Measurements from ENCODE around the gene ZBTB32.

ZBTB32 gene

DNA sequence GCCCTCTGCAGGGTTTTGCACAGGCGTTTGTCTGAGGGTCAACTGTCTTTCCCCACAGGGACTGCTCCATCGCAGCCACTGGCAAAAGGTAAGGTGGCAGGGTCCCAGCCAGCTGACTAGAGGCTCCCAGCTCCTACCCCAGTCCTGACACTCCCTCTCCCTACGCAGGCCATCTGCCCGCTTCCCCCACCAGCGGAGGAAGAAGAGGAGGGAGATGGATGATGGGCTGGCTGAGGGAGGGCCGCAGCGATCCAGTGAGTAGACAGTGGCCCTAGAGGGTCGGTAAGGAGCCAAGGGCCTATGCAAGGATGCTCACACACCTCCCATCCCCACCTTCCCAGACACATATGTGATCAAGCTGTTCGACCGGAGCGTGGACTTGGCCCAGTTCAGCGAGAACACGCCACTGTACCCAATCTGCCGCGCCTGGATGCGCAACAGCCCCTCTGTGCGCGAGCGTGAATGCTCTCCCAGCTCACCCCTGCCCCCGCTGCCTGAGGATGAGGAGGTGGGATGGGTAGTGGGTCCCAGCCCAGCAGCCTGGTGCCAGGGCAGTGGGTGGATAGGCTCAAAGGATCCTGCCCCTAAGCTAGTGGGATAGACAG lies 48.5 kb downstream of the ZBTB32 start:
- no peak for DNase-seq (ENCODE audit: low read depth)

DNA sequence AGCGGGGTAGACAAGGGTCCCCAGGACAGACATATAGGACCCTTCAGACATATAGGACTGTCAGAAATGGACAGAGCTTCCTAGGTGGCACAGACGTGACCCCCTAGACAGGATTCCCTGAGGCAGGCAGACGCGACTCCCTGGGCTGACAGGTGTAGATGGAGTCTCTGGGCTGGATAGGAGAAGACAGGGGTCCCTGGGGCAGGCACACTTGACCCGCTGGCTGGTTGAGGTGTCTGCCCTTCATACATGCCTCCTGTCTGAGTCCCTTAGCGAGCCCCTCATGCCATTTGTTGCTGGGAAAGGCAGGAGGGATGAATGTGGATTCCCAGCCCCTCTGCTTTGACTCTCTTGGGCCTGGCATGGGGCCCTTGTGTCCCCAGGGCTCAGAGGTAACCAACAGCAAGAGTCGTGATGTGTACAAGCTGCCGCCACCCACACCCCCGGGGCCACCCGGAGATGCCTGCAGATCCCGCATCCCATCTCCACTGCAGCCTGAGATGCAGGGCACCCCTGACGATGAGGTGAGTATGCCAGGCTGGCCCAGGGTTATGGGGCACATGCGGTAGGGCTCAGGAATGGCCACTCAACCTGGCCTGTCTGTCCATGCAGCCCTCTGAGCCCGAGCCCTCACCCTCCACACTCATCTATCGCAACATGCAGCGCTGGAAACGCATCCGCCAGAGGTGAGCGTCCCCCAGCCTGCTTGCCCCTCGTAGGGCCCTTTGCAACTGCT lies 49.4 kb downstream of the ZBTB32 start:
- no peak for DNase-seq (ENCODE audit: low read depth)

DNA sequence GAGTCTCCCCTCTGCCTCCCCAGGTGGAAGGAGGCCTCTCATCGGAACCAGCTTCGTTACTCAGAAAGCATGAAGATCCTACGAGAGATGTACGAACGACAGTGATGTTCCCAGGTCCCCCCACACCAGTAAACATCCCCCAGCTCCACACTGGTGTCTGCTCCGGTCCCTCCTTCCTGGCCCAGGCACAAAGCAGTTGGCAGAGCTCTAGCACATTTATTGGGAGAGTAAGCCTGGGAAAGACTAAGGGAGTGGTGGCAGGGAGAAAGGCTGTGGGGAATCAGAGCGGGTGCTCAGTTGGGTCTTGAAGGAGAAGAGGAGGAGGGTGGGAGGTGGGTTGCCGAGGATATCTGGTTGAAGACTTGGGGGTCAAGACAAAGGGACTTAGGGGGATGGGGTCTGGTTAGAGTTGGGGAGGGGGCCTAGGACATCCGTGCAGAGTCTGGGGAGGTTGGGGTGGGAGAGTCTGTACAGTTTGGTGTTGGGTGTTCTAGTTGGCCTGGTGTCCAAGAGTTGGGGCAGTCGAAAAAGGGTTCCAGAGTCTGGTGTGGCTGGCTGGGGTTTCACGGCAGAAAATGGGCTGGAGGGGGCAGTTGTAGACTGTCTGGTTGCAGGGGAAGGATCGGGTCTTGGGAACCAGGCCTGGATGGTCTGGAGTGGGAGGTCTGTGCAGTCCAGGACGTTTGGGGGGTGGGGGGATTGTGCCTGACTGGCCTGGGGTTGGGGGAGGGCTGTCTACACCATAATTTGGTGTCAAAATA lies 50.2 kb downstream of the ZBTB32 start:
- DNase-seq (ENCODE audit: low read depth), result no peak

DNA sequence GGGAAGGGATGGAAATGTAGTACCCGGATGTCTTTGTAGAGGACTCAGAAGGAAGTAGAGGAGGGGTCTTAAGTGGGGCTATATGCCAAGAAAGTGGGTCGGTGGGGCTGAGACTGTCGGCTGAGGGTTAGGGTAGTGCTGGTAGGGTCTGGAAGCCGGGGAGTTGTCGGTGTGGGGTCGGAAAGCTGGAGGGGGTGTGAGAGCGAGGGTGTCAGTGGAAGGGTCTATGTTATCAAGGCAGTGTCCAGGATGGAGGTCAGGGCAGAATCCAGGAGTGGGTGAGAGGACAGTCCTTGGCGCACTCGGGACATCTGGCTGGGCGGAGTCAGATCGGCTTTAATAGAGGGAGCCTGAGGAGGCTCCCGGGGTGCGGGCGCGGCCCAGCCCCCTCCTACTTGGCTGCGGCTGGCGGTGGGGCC lies 50.8 kb downstream of the ZBTB32 start:
- DNase-seq (ENCODE audit: low read depth), result no peak

DNA sequence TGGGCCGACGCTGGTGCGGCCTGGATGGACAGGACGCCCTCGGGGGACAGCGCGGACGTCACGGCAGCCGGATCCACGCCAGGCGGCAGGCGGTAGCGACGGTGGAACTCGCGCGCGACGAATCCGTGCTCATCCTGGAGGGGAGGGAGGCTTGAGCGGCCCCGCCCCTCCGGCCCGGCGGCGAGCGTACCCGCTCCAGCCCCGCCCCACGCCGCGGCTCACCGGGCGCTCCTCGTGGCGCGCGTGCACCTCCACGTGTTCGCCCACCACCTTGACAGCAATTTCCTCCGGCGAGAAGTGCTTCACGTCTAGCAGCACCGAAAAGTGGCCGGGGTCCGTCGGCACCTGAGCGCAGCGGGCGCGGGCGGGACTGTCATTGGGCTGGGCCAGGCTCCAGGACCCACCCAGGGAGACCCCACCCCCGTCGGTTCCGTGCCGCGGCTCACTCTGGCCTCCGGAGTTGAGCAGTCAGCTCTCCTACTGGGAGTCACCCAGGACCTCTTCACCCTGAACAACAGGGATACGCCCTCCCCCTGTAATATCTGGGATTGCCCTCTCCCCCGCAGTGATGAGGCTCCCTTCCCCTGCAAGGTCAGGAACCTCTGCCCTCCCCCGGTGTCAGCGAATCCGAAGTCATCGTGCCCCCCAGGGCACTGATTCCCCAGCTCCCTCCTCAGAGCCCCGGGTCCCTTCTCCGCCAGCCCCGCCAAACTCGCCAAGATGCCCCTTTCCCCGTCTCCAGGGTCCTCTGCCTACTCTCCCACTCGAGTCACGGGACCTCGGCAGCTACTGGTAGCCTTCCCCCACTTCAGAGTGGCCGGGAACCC lies 51.4 kb downstream of the ZBTB32 start:
- DNase-seq (ENCODE audit: low read depth), result peak; percentile 77

DNA sequence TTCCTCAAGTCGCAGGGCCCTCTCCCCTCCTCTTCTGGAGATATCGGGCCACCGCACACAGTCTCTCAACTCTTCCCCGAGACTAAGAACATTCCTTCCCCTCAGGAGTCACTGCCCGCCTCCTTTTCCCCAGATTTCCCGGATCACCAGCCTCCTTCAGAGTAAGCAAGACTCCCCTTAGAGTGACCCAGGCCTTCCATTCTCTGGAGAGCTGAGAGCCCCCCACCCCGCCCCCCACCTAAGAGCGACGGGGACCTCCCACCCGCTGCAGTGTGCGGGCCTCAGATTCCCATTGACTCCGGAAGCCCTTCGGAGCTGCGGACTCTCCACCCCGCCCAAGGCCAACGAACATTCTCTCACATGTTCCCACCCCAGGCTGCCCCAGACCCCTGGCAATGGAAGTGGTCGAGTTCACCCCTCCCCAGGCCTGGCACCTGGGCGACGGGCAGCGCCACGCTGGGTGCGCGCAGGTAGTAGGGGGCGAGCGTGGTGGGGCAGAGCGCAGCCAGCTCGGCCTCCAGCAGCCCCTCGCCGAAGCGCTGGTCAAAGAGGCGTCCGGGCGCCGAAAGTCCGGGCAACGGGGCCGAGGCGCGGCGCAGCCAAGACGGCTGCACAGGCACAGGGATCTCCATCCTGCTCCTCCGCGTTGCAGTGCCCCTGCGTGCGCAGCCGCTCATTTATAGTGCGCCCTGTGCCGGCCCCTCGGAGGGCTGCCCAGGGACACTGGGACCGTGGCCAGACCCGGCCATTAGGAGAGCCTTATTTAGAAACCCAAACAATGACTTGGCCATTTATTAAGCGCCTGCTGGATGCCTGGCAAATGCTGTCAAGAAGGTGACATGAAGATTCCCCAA lies 52.2 kb downstream of the ZBTB32 start, which contains the start of gene HSPB6:
HSPB6 (minus strand) TSS at position 653 of the 854 bp plus-strand sequence; CDS start at position 632, 21 bp downstream.
- DNase-seq (ENCODE audit: low read depth), result peak; percentile 55

DNA sequence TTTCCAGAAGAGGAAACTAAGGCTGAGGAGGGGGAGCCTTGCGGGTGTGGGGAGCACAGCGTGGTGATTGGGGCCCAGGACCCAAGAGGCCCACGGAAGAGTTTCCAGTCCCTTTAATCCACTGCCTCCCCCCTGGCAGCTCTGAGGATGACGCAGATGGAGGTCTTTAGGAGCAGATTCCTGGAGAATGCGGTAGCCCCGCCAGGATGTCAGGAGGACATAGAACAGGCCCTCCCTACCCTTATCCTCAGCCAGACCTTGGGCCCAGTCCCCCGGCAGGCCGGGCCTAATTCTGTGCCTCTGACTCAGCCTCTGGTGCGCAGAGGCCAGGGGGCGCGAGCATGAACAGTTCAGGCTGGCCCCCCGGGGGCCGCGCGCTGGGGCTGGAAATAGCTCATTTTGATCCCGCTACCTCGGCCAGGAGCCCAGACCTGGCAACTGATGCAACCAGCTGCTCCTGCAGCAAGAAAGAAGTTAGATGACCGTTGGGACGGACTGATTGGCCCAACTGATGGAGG lies 52.9 kb downstream of the ZBTB32 start:
- DNase-seq (ENCODE audit: low read depth), result peak; percentile 90

DNA sequence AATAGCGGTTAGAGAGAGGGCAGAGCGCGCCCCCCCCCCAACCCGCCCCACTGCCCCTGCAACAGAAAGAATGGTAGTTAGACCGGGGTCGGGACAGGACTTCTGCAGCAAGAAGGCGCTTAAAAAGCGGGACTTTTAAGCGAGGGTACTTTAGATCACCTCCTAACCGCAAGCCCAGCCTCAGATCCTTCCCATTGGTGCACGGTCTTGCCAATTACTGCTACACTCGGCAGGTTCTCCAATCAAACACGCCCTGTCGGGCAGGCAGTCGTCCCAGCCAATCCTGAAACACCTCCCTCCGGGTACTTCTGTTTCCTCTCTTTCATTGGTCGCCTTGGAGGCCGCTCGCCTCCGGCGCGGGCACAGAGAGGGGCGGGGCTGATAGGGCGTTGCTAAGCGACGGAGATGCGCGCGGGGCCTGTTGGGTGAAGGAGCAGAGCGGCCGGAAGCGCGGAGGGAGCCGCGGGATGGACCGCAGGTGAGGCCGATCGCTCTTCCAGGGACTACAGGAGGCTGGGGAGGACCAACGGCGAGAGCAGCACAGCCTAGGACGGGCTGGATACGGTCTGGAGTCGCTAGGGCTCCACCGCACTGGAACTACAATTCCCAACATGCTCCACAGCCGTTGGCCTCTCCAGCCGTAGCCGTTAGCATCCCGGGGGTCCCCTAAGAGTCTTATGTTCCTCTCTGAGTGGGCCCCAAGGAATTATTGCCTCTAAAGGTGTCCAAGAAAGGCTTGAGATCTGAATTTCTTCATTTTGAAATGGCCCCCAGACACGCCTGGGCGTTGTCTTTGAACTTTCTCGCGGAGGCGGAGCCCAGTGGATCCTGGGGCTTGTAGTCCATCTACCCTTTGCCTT lies 53.6 kb downstream of the ZBTB32 start, which contains the start of gene PROSER3:
PROSER3 (plus strand) TSS at position 428 of the 860 bp plus-strand sequence; CDS start at position 468, 40 bp downstream.
- DNase-seq (ENCODE audit: low read depth), result peak; percentile 100

DNA sequence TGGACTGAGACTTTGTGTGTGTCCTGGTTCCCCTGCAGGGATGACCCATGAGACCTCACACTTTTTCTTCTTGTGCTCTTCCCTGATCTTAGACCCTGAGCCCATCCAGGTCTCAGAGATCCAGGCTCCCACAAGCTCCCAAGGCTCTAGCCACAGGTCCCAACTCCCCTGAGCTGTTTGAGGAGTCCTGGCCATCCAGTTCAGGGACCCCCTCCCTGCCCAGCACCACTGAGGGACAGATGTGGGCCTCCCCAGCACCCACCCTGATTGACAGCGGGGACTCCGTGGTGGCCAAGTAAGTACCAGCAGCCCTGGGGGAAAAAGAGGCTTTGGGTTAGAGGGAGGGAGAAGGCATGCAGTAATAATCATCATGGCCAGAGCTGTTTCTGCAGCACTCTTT lies 55.3 kb downstream of the ZBTB32 start:
- DNase-seq (ENCODE audit: low read depth), result no peak

DNA sequence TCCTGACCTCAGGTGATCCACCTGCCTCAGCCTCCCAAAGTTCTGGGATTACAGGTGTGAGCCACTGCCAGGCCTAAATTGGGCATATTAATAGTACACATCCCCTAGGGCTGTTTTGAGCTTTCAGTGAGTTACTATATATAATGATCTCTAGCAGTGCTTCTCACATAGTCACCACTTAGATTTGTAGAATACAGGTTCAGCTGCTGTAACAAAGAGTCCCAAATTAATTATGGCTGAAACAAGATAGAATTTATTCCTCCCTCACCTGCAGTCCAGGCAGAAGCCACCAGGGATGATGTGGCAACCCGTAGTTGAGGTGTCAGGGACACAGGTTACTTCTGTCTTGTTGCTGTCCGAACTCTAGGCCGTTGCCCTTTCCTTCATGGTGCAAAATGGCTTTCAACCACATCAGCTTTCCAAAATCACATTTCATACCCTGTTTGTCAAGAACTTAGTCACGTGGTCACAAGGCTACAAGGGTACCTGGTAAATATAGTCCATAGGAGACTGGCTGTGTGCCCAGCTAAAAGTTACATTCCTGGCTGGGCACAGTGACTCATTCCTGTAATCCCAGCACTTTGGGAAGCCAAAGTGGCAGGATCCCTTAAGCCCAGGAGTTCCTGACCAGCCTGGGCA lies 56.5 kb downstream of the ZBTB32 start:
- no peak for DNase-seq (ENCODE audit: low read depth)

DNA sequence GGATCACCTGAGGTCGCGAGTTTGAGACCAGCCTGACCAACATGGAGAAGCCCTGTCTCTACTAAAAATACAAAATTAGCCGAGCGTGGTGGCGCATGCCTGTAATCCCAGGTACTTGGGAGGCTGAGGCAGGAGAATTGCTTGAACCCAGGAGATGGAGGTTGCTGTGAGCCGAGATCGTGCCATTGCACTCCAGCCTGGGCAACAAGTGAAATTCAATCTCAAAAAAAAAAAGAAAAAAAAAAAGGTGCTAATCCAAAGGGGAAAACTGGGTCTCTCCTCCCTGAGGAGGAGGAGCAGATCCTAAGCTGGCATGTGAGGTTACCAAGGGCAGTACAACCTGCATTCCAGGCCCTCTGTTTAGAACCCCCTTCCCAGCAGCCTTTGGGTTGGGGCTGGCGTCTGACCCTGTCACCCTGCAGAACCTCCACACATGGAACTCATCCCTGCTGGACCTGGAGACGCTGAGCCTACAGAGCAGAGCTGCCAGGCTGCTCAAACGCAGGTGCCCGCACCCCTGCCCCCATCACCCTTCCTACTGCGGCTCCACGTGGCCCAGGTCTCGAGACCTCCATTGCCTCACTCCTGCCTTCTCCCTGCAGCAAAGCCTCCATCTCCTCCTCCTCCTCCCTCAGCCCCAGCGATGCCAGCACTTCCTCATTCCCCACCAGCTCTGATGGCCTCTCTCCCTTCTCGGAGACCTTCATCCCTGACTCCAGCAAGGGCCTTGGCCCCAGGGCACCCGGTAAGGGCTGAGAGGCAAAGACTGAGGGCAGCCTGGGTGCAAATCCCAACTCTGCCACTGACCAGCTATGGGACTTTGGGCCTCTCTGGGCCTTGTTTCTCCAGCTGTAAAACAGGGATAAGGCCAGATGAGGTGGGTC lies 60.3 kb downstream of the ZBTB32 start:
- no peak for DNase-seq (ENCODE audit: low read depth)
